ENCODE results near the gene CD248.
"Not testable (repeated sequence)": the region's sequence is repeated elsewhere in the genome, so short reads cannot be mapped to it uniquely, and the experiment has no call there.

Gene CD248

GRCh38 chr11:66329165-66329673, 12.4 kb upstream of the CD248 start:
- no peak for DNase-seq

DNA sequence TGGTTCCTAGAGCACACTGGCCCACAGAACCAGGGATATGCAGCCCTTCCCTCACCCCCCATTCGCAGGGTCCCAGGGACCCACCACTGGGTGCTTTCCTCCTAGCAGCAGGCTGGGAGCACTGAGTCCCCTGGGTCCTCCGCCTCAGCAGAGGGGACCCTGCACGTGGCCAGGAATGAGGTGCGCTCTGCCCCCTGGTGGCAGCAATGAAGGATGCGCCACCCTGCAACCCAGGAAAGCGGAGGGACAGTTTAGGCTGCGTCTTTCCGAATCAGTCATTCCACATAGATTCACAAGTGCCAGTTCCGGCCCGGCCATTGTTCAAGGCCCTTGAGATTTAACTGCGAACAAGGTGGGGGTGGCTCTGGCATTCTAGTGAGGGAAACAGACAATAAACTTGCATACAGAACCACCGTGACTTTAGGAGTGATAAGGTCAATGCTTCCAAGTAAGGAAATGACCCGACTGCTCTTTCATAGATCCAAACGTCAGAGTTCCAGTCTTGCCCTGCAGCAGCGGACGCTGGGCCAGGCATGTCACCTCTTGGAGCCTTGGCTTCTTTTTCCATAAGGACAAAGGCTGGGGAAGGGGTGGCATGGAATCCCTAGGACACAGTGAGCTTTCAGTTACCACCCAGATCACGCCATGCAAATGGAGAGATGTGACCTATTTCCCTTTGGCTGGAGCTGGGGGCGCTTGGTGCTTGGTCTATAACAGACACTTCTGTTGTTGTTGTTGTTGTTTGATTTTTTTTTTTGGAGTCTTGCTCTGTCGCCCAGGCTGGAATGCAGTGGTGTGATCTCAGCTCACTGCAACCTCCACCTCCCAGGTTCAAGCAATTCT, 11.7 kb upstream of the CD248 start:
- peak in 46 of 51 donors; percentile 22 to 82 (median 58) for DNase-seq

GRCh38 chr11:66328031-66328301, 11.1 kb upstream of the CD248 start:
- no peak for DNase-seq

DNA sequence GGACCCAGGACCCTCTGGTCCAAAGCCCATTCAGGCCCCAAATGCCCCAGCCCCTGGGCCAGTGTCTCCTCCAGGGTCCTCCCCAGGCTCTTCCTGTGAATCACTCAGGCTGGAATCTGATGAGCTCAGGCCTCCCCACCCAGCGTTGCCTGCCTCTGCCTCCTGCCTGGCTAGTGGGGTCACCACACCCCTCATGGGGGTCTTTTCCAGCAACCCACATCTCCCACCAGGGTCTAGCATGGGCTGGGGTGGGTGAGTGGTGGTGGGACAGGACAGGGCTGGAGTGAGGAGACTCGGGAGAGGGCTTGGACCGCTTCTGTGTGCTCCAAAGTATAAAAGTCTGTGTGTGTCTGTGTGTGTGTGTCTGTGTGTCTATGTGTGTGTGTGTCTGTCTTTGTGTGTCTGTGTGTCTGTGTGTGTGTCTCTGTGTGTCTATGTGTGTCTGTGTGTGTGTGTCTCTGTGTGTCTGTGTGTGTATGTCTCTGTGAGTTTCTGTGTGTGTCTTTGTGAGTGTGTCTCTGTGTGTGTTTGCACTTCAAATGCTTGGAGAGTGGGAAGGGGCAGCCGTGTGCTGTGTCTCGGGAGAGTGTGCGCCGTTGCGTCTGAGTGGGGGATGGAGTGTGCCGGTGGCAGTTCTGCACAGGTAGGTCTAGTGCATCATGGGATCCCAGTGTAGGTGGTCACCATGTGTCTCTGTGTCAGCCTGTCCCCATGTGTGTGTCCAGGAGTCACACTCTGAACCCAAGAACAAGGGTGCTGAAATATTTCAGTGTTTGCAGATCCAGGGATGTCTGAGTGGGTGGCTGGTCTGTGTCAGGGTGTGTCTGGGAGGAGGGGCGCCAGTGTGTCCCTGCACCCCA, 10.6 kb upstream of the CD248 start:
- DNase-seq = no peak

GRCh38 chr11:66326261-66327111, 9.6 kb upstream of the CD248 start:
- DNase-seq = peak in 1 of 51 donors; percentile 19

DNA sequence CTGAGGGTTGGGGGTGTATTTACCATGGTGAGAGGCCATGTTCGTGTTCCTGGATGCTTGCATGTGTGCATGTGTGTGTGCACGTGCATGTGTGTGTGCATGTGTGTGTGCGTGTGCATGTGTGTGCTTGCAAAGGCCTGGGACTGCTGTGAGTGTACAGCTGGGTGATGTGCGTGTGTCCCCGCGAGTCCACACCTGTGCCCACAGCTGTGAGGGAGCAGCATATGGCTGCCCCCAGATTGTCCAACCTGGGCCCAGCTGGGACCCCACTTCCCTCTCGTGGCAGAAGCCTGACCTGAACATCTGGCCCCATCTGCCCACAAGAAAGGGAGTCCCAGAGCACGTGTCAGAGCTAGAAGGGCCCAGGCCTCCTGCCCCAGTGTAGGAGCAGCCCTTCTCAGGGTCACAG, 8.4 kb upstream of the CD248 start:
- no peak for DNase-seq

DNA sequence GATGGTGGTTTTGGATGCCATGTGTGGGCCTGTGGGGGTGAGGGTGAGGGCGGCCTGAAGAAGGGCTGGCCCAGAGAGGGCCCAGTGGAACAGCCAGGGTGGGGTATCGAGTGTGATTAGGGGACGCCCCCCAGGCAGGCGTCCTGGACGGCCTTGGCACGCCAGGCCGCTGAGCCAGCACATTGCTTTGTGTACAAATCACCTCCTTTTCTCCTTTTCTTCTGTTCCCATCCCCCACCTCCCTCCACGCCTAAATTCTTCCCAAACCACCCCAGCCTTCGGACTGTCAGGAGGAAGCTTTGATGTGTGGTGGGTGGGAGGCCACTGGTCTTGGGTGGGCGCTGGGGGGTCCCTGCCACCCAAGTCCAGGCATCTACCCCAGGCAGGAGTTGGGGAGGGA, 7.8 kb upstream of the CD248 start:
- DNase-seq = no peak

GRCh38 chr11:66323684-66324083, 6.8 kb upstream of the CD248 start:
- DNase-seq = no peak

DNA sequence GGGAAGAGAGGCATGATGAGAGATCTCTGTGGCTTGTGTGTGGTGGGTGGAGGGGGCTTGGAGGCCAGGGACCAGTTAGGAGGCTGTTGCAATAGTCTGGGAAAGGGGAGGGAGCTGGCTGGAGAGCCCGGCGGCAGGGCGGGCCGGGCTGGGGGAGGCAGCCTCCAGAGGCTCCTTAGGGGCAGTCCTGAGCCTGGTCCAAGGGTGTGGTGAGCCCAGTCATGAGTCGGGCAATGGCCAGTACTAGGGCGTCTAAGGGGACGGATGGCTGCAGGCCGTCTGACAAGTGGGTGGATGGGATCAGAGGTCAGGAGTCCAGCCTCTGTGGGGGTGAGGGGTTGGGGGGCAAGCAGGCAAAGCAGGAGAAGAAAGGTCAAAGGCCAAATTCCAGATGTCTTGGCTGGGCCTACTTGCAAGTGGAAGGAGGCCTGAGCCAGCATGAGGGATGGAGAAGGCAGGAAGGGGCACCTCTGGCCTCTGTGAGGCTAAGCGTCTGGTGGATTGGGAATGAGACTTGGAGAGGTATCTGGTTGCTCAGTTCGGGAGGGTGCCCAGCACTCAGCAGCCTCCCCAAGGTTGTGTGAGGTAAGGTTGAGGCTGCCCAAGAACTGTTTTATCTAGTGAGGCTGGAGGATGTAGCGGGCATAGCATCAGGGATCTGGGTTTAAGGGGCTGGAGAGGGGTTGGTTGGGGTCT, 6.0 kb upstream of the CD248 start:
- no peak for DNase-seq

GRCh38 chr11:66321606-66322005, 4.8 kb upstream of the CD248 start:
- DNase-seq = no peak

- not testable (repeated sequence) for DNase-seq
These were observed 3.9 kb upstream of the CD248 start for GRCh38 chr11:66320748-66321147.

DNA sequence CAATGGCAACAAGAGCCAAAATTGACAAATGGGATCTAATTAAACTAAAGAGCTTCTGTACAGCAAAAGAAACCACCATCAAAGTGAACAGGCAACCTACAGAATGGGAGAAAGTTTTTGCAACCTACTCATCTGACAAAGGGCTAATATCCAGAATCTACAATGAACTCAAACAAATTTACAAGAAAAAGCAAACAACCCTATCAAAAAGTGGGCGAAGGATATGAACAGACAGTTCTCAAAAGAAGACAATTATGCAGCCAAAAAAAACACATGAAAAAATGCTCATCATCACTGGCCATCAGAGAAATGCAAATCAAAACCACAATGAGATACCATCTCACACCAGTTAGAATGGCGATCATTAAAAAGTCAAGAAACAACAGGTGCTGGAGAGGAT, 3.4 kb upstream of the CD248 start:
- DNase-seq = not testable (repeated sequence)

DNA sequence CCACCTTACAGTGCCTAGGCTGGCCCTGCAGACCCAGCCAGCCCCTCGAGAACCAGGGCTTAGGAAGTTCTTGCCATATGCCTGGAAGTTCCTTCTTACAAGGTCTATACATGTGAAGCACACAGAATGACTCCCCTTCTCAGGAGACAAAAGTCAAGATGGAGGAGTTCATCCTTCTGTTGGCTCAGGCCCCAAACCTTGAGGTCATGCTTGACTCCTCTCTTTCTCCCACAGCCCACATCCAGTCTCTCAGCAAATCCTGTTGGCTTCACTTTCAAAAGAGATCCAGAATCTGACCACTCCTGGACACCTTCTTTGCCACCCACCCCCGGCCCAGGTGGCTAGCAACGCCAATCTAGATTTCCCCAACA, 1.7 kb upstream of the CD248 start:
- DNase-seq = no peak

- peak in 2 of 51 donors; percentile 16 to 23 for DNase-seq
These were observed 1.1 kb upstream of the CD248 start for GRCh38 chr11:66317723-66318599.

- peak in 3 of 51 donors; percentile 15 to 26 (median 22) for DNase-seq
These were observed 478 bp upstream of the CD248 start for GRCh38 chr11:66317322-66317722.

- DNase-seq = no peak
These were observed 678 bp downstream of the CD248 start for GRCh38 chr11:66315921-66316811.

- DNase-seq = no peak
These were observed 1.4 kb downstream of the CD248 start for GRCh38 chr11:66315498-66315885.

GRCh38 chr11:66314561-66315497, 2.0 kb downstream of the CD248 start:
- DNase-seq = no peak
